Breast epithelium (tissue), 3 donors: ENCODE data around the gene CSNK1D.

Experiments used
- CTCF ChIP-seq, 3 donors: fragments of 450-650 bp; IDR thresholded peaks; one replicate each; pipeline ENCODE4 v1.5.1; 2016 to 2017; ENCODE audit warnings: antibody characterized with exemption in 3 of 3, mild to moderate bottlenecking in 3 of 3, moderate library complexity in 3 of 3
- POLR2A ChIP-seq: fragments of 450-650 bp; IDR thresholded peaks from one replicate; pipeline ENCODE4 v1.6.1; 2016; ENCODE audit warnings: antibody characterized with exemption, mild to moderate bottlenecking, moderate library complexity
- POLR2AphosphoS5 ChIP-seq, 3 donors: sonication (generic); formaldehyde crosslinking; IDR thresholded peaks; one replicate each; pipeline ENCODE4 v1.6.1; 2017; ENCODE audit warnings: antibody characterized with exemption in 3 of 3

GRCh38 chr17:82267575-82268379 is 5.7 kb downstream of the CSNK1D start:
- TF ChIP-seq CTCF (IDR thresholded peaks at IDR 0.05): no peak
- no peak for TF ChIP-seq POLR2A
- TF ChIP-seq POLR2AphosphoS5 (IDR thresholded peaks at IDR 0.05): peak; percentile 54 to 88 (median 79)
